HG03196 (cell line): ENCODE results near the gene MGAM2.
"Not testable (repeated sequence)": the region's sequence is repeated elsewhere in the genome, so short reads cannot be mapped to it uniquely, and the experiment has no call there.

ENCODE experiments used
- ATAC-seq: cut with Tn5 transposase; IDR thresholded peaks from one replicate; pipeline ENCODE4 v1.9.1; 2021; ENCODE audit not compliant: unreplicated experiment

MGAM2 gene

DNA sequence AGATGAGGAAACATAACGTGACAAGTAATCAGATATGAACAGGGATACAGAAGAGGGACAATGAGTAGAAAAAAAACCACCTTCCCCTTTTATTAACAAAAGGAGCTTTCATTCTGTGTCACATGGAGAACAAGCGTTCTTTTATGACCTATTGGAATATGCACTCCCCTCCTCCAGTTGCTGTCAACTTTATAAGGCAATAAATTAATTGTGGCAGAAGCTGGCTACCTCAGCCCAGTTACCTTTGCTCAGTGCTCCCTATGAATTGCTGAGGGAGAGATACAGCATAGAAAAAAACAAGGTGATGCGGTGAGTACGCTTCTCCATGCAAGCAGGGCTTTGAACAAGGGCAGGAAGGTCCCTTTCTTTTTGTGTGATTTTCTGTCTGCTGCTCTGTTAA is at the start of gene MGAM2:
Gene MGAM2, plus strand, starts transcription at position 220 of the 400 bp plus-strand sequence. CDS start 5,156 bp downstream, outside the sequence.
- ATAC-seq = no peak

DNA sequence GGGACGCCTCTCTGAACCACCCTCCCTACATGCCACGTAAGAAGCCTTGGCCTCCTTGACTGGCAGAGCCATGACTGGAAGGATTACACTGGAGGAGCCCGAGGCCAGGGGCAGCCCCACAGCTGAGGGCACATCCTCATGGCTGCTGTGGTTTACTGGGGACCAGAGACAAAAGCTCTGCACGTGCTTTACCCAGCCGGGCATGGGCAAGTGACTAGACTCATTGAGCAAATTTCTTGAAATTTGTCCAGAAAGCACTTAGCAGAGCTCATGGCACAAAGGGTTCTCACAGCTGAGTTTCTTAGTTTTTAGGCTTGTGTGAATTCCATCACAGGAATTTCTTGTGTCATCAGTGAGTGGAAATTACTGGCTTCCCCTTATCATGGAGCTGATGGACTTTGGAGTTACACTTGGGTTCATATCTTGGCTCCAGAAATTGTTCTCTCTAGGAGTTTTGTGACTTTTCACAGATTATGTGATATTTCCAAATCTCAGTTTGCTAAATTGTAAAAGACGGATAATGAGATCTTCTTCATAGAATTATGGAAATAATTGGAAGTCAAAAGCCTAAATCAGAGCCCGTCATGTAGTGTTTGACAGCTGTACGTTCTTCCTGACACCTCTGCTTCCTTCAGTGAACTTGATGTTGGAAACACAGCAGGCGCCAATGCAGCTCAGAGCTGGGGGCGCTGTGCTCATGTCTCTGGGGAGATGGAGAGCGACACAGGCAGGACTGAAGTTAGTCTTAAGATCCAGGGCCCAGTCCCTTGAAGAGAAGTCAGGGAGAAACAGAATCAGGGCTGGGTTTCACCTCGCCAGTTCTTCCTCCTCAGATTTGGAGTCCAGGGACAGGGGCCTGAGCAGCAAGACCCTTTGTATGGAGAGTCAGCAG is 47.7 kb upstream of the MGAM2 start:
- no peak for ATAC-seq

DNA sequence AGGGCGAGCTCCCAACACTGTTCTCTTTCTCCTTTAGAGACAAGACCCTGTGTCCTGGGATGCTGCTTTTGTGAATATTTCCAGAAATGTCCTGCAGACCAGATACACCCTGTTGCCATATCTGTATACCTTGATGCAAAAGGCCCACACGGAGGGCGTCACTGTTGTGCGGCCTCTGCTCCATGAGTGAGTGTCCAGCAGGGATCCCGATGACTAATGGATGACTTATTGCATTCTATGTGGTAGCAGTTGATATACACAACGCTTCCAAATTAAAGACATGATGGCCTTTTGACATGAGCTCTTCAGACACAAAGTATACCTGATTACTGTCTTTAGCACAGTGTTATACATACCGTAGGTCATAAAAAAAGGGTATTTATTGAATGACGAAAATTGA is 45.0 kb upstream of the MGAM2 start:
- no peak for ATAC-seq

GRCh38 chr7:142077762-142078161 is 33.8 kb upstream of the MGAM2 start:
- ATAC-seq = no peak

- no peak for ATAC-seq
These were observed 27.9 kb upstream of the MGAM2 start for GRCh38 chr7:142083605-142084004.

GRCh38 chr7:142085428-142085827 is 26.1 kb upstream of the MGAM2 start:
- no peak for ATAC-seq

DNA sequence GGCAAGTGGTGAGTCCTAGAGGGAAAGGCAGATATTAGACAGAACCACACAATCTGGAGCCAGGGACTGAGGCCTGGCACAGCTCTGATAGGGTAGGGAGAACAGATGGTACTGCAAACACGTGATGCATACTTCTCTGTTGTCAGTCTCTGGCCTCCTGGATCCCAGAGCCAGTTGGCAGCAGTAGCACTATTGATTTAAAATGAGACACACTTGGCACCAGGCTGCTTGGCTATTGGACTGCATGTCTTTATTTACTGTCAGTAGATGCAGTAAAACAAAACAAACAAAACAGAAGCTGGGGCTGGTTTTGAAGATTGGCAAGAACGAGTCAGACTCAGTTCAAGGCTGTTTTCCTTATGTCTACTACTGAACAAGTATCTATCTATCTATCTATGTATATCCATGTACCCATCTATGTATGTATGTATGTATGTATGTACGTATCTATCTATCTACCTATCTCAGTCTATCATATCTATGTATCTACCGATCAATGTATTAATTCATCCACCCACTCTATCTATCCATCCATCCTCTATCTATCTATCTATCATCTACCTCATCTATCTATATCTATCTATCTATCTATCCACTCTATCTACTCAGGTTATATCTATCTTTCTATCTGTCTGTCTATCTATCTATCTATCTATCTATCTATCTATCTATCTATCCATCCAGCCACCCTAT is 23.4 kb upstream of the MGAM2 start:
- ATAC-seq = no peak

- ATAC-seq = no peak
These were observed 22.5 kb upstream of the MGAM2 start for GRCh38 chr7:142089035-142089434.

GRCh38 chr7:142091961-142092360 is 19.6 kb upstream of the MGAM2 start:
- no peak for ATAC-seq

- ATAC-seq = no peak
These were observed 16.7 kb upstream of the MGAM2 start for GRCh38 chr7:142094861-142095260.

GRCh38 chr7:142097571-142097970 is 13.9 kb upstream of the MGAM2 start:
- ATAC-seq = no peak

GRCh38 chr7:142098004-142098403 is 13.5 kb upstream of the MGAM2 start:
- ATAC-seq = no peak

DNA sequence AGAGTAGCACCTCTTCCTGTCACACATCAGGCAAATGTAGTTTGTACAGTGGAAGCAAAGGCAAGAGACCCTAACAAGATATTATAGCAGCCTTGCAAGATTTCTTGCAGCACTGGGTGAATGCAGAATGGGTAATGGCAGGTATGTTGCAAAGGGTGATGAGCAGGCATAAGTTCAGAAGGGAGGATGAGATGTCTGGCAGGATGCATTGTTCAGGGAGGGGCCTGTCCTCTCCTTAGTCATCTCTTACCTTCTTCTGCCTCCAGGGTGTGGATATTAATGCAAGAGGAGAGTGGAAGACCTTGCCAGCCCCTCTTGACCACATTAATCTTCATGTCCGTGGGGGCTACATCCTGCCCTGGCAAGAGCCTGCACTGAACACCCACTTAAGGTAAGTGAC is 12.2 kb upstream of the MGAM2 start:
- ATAC-seq = not testable (repeated sequence)

GRCh38 chr7:142100634-142101033 is 10.9 kb upstream of the MGAM2 start:
- ATAC-seq = no peak

DNA sequence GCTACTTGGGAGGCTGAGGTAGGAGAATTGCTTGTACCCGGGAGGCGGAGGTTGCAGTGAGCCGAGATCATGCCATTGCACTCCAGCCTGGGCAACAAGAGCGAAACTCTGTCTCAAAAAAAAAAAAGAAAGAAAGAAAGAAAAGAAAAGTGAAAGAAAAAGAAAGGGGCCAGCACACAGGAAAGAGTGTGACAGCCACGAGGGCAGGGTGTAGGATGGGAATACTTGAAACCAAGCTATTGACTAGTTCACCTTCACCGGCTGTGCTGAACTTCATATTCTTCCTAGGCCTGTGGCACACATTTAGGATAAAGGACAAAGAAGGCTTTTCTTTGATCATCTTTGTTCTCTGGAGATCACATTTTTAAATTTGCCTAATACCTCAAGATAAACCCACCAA is 9.7 kb upstream of the MGAM2 start:
- not testable (repeated sequence) for ATAC-seq

GRCh38 chr7:142104550-142105527 is 6.7 kb upstream of the MGAM2 start:
- no peak for ATAC-seq

- ATAC-seq = no peak
These were observed 2.6 kb upstream of the MGAM2 start for GRCh38 chr7:142108728-142109505.

GRCh38 chr7:142110098-142110497 is 1.4 kb upstream of the MGAM2 start:
- no peak for ATAC-seq

DNA sequence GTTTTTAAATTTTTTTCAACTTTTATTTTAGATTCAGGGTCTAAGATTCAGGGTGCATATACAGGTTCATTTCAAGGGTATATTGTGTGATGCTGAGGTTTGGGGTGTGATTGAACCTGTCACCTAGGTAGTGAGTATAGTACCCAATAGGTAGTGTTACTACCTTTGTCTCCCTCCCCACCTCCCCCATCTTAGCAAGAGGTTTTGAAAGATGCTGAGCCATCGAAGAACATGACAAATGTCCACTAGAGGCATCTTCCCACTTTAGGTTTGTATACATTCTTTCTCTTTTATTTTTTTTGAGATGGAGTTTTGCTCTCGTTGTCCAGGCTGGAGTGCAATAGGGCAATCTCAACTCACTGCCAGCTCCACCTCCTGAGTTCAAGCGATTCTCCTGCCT is 880 bp upstream of the MGAM2 start:
- no peak for ATAC-seq

DNA sequence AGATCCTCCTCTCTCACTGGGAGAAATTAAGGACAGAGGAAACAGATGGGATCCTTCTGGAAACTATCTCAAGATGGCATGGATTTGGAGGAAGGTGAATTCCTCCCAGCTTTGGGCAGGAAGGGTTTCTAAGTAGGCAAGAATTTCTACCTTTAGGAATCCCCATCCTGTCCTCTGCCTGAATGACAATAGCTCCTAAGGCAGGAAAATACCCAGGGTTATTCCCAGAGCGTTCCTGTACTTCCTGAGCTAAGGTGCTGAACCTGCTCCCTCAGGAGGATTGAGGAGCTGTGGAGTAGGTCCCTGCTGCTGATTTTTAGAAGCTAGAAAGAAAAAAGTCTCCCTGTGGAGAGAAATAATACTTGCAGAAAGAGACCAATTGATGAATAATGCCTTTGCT is 568 bp downstream of the MGAM2 start:
- no peak for ATAC-seq
